ENCODE data around the gene SORBS1. TPM values are rescaled to one million over a fixed set of nuclear protein-coding genes. Genes with fewer than 3 reads are reported as not detected.

SORBS1 gene
- total RNA-seq, 1 donor from 2014 or later, result 221 TPM

- Mint-ChIP-seq H3K9me3 (ENCODE audit: unreplicated experiment) (peaks cover 11% of the 10 kb centered on the region), H3K27ac (ENCODE audit: unreplicated experiment) (no peak overlapping the region), H3K4me1 (ENCODE audit: low read depth, unreplicated experiment) (peaks cover 45% of the 10 kb centered on the region), H3K36me3 (ENCODE audit: unreplicated experiment) (no peaks in the 10 kb centered on the region), H3K27me3 (ENCODE audit: unreplicated experiment) (peaks cover 5% of the 10 kb centered on the region), H3K4me3 (ENCODE audit: unreplicated experiment) (no peak overlapping the region)
- no peak for DNase-seq
- TF ChIP-seq CTCF (IDR thresholded peaks at IDR 0.05; ENCODE audit: partially characterized antibody, unreplicated experiment), result no peak
These were observed 131.5 kb downstream of the SORBS1 start for GRCh38 chr10:95429639-95430038.

GRCh38 chr10:95428701-95429100 is 132.5 kb downstream of the SORBS1 start:
- TF ChIP-seq CTCF (IDR thresholded peaks at IDR 0.05; ENCODE audit: partially characterized antibody, unreplicated experiment), result no peak

GRCh38 chr10:95426482-95426881 is 134.7 kb downstream of the SORBS1 start:
- H3K27ac Mint-ChIP-seq (ENCODE audit: unreplicated experiment), result no peak overlapping the region
- no peaks in the 10 kb centered on the region for H3K36me3 Mint-ChIP-seq (ENCODE audit: unreplicated experiment)
- H3K4me3 Mint-ChIP-seq (ENCODE audit: unreplicated experiment), result no peak overlapping the region
- H3K9me3 Mint-ChIP-seq (ENCODE audit: unreplicated experiment), result peaks cover 9% of the 10 kb centered on the region
- peaks cover 6% of the 10 kb centered on the region for H3K27me3 Mint-ChIP-seq (ENCODE audit: unreplicated experiment)
- peaks cover 19% of the 10 kb centered on the region for H3K4me1 Mint-ChIP-seq (ENCODE audit: low read depth, unreplicated experiment)
- DNase-seq, result no peak
- TF ChIP-seq CTCF (IDR thresholded peaks at IDR 0.05; ENCODE audit: partially characterized antibody, unreplicated experiment), result no peak

More at GRCh38 chr10:95428701-95429100, 132.5 kb downstream of the SORBS1 start:
- Mint-ChIP-seq H3K27me3 (ENCODE audit: unreplicated experiment) (peaks cover 6% of the 10 kb centered on the region), H3K9me3 (ENCODE audit: unreplicated experiment) (peaks cover 7% of the 10 kb centered on the region), H3K4me1 (ENCODE audit: low read depth, unreplicated experiment) (peaks cover 36% of the 10 kb centered on the region), H3K4me3 (ENCODE audit: unreplicated experiment) (peak overlapping the region; percentile 66), H3K36me3 (ENCODE audit: unreplicated experiment) (no peaks in the 10 kb centered on the region), H3K27ac (ENCODE audit: unreplicated experiment) (peak overlapping the region; percentile 75)
- DNase-seq, result no peak

GRCh38 chr10:95425592-95426465 is 135.3 kb downstream of the SORBS1 start:
- peaks cover 6% of the 10 kb centered on the region for H3K27me3 Mint-ChIP-seq (ENCODE audit: unreplicated experiment)
- H3K4me3 Mint-ChIP-seq (ENCODE audit: unreplicated experiment), result no peak overlapping the region
- DNase-seq, result no peak
- H3K4me1 Mint-ChIP-seq (ENCODE audit: low read depth, unreplicated experiment), result peaks cover 12% of the 10 kb centered on the region
- no peak for TF ChIP-seq CTCF (IDR thresholded peaks at IDR 0.05; ENCODE audit: partially characterized antibody, unreplicated experiment)
- H3K36me3 Mint-ChIP-seq (ENCODE audit: unreplicated experiment), result no peaks in the 10 kb centered on the region
- no peak overlapping the region for H3K27ac Mint-ChIP-seq (ENCODE audit: unreplicated experiment)
- H3K9me3 Mint-ChIP-seq (ENCODE audit: unreplicated experiment), result peaks cover 4% of the 10 kb centered on the region

Measured in glutamatergic neuron (in vitro differentiated cells).